Measurements from ENCODE around the gene TMEM30B. TPM values are rescaled to one million over a fixed set of nuclear protein-coding genes. Genes with fewer than 3 reads are reported as not detected.

Gene TMEM30B
- total and polyA plus RNA-seq, 2 of the 4 experiments (the other 2 are of a cell fraction), result 0.03 TPM; not detected in 1

DNA sequence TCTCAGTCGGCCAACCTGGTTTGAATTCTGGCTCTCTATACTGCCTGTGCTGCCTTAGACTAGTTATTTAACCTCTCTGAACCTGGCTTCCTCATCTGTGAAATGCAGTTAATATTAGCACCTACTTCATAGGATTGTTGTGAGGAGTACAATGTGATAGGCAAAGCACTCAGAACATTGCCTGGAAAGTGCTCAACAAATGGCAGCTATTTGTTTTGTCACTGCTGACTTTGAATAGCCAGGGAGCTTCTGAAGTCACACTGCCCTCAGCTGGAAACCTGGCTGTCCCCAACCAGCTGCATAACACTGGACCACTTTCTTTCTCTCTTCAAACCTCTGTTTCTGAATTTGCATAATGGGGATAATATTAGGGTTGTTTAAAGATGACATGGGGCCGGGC, 9.6 kb downstream of the TMEM30B start:
- H3K23ac ChIP-seq (ENCODE audit: low read depth, low read length), result no peak overlapping the region
- H2AFZ ChIP-seq (replicated peaks; ENCODE audit: low read length, poor library complexity), result no peak overlapping the region
- peaks cover 8% of the 10 kb centered on the region for H3K4me1 ChIP-seq (ENCODE audit: control insufficient read depth, insufficient read depth, low read length)
- no peak overlapping the region for H4K5ac ChIP-seq (ENCODE audit: low read depth, low read length)
- no peak overlapping the region for H3K9ac ChIP-seq (ENCODE audit: low read depth, low read length)
- no peak overlapping the region for H2AK9ac ChIP-seq (replicated peaks; ENCODE audit: low read depth, low read length, poor library complexity)
- H4K8ac ChIP-seq (ENCODE audit: low read depth in 2 of 2, low read length in 2 of 2), result no peak overlapping the region
- no peak overlapping the region for H3K56ac ChIP-seq (ENCODE audit: extremely low read depth, insufficient read depth, low read length)
- POLR2A ChIA-PET (ENCODE audit: unreplicated experiment), result no interaction called here
- no peaks in the 10 kb centered on the region; the same call in 1 of the 2 replicates for H3K9me1 ChIP-seq (ENCODE audit: insufficient read depth, low read length)
- no peak overlapping the region for H3K27ac ChIP-seq (ENCODE audit: insufficient read depth, low read length)
- no peak for ATAC-seq (ENCODE audit: low read depth)
- no peak overlapping the region for H2BK120ac ChIP-seq (ENCODE audit: low read depth, low read length)
- intact Hi-C loops (cut with micrococcal nuclease), result no loop called here
- H2BK15ac ChIP-seq (ENCODE audit: low read depth, low read length), result 0 out of 3 replicates have a peak overlapping the region, but pooled peaks have one; percentile 35
- H3K4me2 ChIP-seq (ENCODE audit: low read depth, low read length), result no peak overlapping the region
- H4K20me1 ChIP-seq (ENCODE audit: insufficient read depth, low read length), result no peaks in the 10 kb centered on the region
- CTCF ChIA-PET, result no interaction called here
- TF ChIP-seq CEBPB (IDR thresholded peaks at IDR 0.05; ENCODE audit: low read depth, low read length) (no peak), BHLHE40 (IDR thresholded peaks at IDR 0.05; ENCODE audit: low read depth, low read length) (no peak), POLR2A (IDR thresholded peaks at IDR 0.05; ENCODE audit: low read depth, low read length) (no peak), RAD21 (IDR thresholded peaks at IDR 0.05; ENCODE audit: low read length) (no peak), FOS (IDR thresholded peaks at IDR 0.05; ENCODE audit: low read depth, low read length) (no peak), SMC3 (IDR thresholded peaks at IDR 0.05; ENCODE audit: low read depth, low read length) (no peak), RFX5 (IDR thresholded peaks at IDR 0.05; ENCODE audit: low read depth, low read length) (no peak), RCOR1 (IDR thresholded peaks at IDR 0.05; ENCODE audit: insufficient replicate concordance, low read length) (no peak), NFE2L2 (IDR thresholded peaks at IDR 0.05; ENCODE audit: low read depth, low read length) (no peak), CHD1 (IDR thresholded peaks at IDR 0.05; ENCODE audit: low read depth, low read length) (no peak)
- TF ChIP-seq, protein P1, sequence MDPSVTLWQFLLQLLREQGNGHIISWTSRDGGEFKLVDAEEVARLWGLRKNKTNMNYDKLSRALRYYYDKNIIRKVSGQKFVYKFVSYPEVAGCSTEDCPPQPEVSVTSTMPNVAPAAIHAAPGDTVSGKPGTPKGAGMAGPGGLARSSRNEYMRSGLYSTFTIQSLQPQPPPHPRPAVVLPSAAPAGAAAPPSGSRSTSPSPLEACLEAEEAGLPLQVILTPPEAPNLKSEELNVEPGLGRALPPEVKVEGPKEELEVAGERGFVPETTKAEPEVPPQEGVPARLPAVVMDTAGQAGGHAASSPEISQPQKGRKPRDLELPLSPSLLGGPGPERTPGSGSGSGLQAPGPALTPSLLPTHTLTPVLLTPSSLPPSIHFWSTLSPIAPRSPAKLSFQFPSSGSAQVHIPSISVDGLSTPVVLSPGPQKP (IDR thresholded peaks at IDR 0.05; ENCODE audit: borderline replicate concordance, low read depth, low read length), result no peak
- TF ChIP-seq, protein P2, sequence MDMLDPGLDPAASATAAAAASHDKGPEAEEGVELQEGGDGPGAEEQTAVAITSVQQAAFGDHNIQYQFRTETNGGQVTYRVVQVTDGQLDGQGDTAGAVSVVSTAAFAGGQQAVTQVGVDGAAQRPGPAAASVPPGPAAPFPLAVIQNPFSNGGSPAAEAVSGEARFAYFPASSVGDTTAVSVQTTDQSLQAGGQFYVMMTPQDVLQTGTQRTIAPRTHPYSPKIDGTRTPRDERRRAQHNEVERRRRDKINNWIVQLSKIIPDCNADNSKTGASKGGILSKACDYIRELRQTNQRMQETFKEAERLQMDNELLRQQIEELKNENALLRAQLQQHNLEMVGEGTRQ (IDR thresholded peaks at IDR 0.05; ENCODE audit: low read depth, low read length), result no peak
- no peak overlapping the region for H3K18ac ChIP-seq (ENCODE audit: low read depth, low read length)
- H3K4ac ChIP-seq (ENCODE audit: low read depth, low read length), result no peak overlapping the region
- no peaks in the 10 kb centered on the region for H3K36me3 ChIP-seq (ENCODE audit: control insufficient read depth, insufficient read depth, low read length)
- H2AK5ac ChIP-seq (ENCODE audit: low read depth, low read length), result no peak overlapping the region
- dilution Hi-C loops (cut with HindIII; ENCODE audit: low sequenced_read_pairs, unreplicated experiment), result no loop called here
- BruUV-seq (replicated peaks), result no TSS peak
- H4K91ac ChIP-seq (ENCODE audit: insufficient read depth, low read depth, low read length), result no peak overlapping the region
- WGBS, 2 experiments (ENCODE audit: extremely low coverage in 2 of 2, insufficient read length in 1 of 2), result no CpG with 5 or more reads among the region's 2 CpGs
- in situ Hi-C loops (cut with MboI; ENCODE audit: low sequenced_read_pairs), result no loop called here
- H2BK5ac ChIP-seq (ENCODE audit: low read depth, low read length, poor library complexity, severe bottlenecking), result no peak overlapping the region
- H3K14ac ChIP-seq (replicated peaks; ENCODE audit: low read depth, low read length), result no peak overlapping the region
- H3K79me1 ChIP-seq (ENCODE audit: low read depth in 1 of 2, low read length in 2 of 2), result no peaks in the 10 kb centered on the region
- no peak overlapping the region for H3K4me3 ChIP-seq (ENCODE audit: insufficient read depth, low read depth, low read length)
- peaks cover 5% of the 10 kb centered on the region; the same call in 1 of the 2 replicates for H3K27me3 ChIP-seq (ENCODE audit: control insufficient read depth, insufficient read depth, low read length)
- no peaks in the 10 kb centered on the region for H3K9me3 ChIP-seq (ENCODE audit: control insufficient read depth, insufficient read depth, low read length)
- no peak overlapping the region for H2BK20ac ChIP-seq (ENCODE audit: low read depth, low read length)
- no peak for DNase-seq

All from IMR-90 (cell line).